ENCODE data around the gene RCAN1. TPM values are rescaled to one million over a fixed set of nuclear protein-coding genes. Genes with fewer than 3 reads are reported as not detected.
"Not testable (repeated sequence)": the region's sequence is repeated elsewhere in the genome, so short reads cannot be mapped to it uniquely, and the experiment has no call there.

RCAN1 gene
- total and polyA plus RNA-seq, 2 of the 4 experiments (the other 2 are of a cell fraction), result 53.5 to 175 TPM

- Histone ChIP-seq H3K27me3 (ENCODE audit: control insufficient read depth, insufficient read depth, low read length) (no peaks in the 10 kb centered on the region), H3K4me3 (ENCODE audit: insufficient read depth, low read depth, low read length) (no peak overlapping the region), H3K9me3 (ENCODE audit: control insufficient read depth, insufficient read depth, low read length) (no peaks in the 10 kb centered on the region), H4K8ac (ENCODE audit: low read depth in 2 of 2, low read length in 2 of 2) (no peak overlapping the region), H3K9me1 (ENCODE audit: insufficient read depth, low read length) (0 out of 2 replicates have a peak, but pooled peaks cover 5% of the 10 kb centered on the region), H3K18ac (ENCODE audit: low read depth, low read length) (no peak overlapping the region), H2BK5ac (ENCODE audit: low read depth, low read length, poor library complexity, severe bottlenecking) (no peak overlapping the region), H4K5ac (ENCODE audit: low read depth, low read length) (no peak overlapping the region), H2AK5ac (ENCODE audit: low read depth, low read length) (no peak overlapping the region), H3K56ac (ENCODE audit: extremely low read depth, insufficient read depth, low read length) (no peak overlapping the region), H3K4me1 (ENCODE audit: control insufficient read depth, insufficient read depth, low read length) (peaks cover 2% of the 10 kb centered on the region; the same call in 1 of the 2 replicates), H4K20me1 (ENCODE audit: insufficient read depth, low read length) (no peaks in the 10 kb centered on the region), H2AFZ (replicated peaks; ENCODE audit: low read length, poor library complexity) (no peak overlapping the region), H3K4ac (ENCODE audit: low read depth, low read length) (no peak overlapping the region), H3K9ac (ENCODE audit: low read depth, low read length) (no peak overlapping the region), H3K4me2 (ENCODE audit: low read depth, low read length) (no peak overlapping the region), H2BK15ac (ENCODE audit: low read depth, low read length) (no peak overlapping the region), H3K27ac (ENCODE audit: insufficient read depth, low read length) (no peak overlapping the region), H2BK20ac (ENCODE audit: low read depth, low read length) (no peak overlapping the region), H3K79me1 (ENCODE audit: low read depth in 1 of 2, low read length in 2 of 2) (peaks cover 12 to 27% of the 10 kb centered on the region in 2 experiments; a peak in 3 of 4 replicates), H2AK9ac (replicated peaks; ENCODE audit: low read depth, low read length, poor library complexity) (no peak overlapping the region), H3K36me3 (ENCODE audit: control insufficient read depth, insufficient read depth, low read length) (no peaks in the 10 kb centered on the region), H3K23ac (ENCODE audit: low read depth, low read length) (no peak overlapping the region), H4K91ac (ENCODE audit: insufficient read depth, low read depth, low read length) (no peak overlapping the region), H2BK120ac (ENCODE audit: low read depth, low read length) (no peak overlapping the region), H3K14ac (replicated peaks; ENCODE audit: low read depth, low read length) (no peak overlapping the region)
- ATAC-seq (ENCODE audit: low read depth) (no peak), DNase-seq (no peak)
- dilution Hi-C loops (cut with HindIII; ENCODE audit: low sequenced_read_pairs, unreplicated experiment) (no loop called here), intact Hi-C loops (cut with micrococcal nuclease) (no loop called here), in situ Hi-C loops (cut with MboI; ENCODE audit: low sequenced_read_pairs) (loop anchor here (25.0 kb wide), 1 partner anchor 697 kb away; the partner anchor contains the start of gene ATP5PO)
- WGBS, 2 experiments (ENCODE audit: extremely low coverage in 2 of 2, insufficient read length in 1 of 2), result no CpG with 5 or more reads among the region's 4 CpGs
- POLR2A ChIA-PET (ENCODE audit: unreplicated experiment), result no interaction called here
- CTCF ChIA-PET, result interaction anchor here (0.8 kb wide), 1 partner anchor 21 kb away, joined by 3 read pairs; no protein-coding TSS in a partner anchor
- no peak for TF ChIP-seq POLR2A (IDR thresholded peaks at IDR 0.05; ENCODE audit: low read depth, low read length)
- no peak for TF ChIP-seq USF2 (IDR thresholded peaks at IDR 0.05; ENCODE audit: low read depth, low read length)
- no peak for TF ChIP-seq NFE2L2 (IDR thresholded peaks at IDR 0.05; ENCODE audit: low read depth, low read length)
- TF ChIP-seq MAZ (IDR thresholded peaks at IDR 0.05; ENCODE audit: borderline replicate concordance, low read depth, low read length), result no peak
- TF ChIP-seq CHD1 (IDR thresholded peaks at IDR 0.05; ENCODE audit: low read depth, low read length), result no peak
- no peak for TF ChIP-seq RCOR1 (IDR thresholded peaks at IDR 0.05; ENCODE audit: insufficient replicate concordance, low read length)
- TF ChIP-seq MAFK (IDR thresholded peaks at IDR 0.05; ENCODE audit: low read depth, low read length), result no peak
- BruUV-seq (replicated peaks), result no TSS peak
Measured at GRCh38 chr21:34609244-34609932, 5.5 kb downstream of the RCAN1 start.

- BruUV-seq (replicated peaks); H3K14ac ChIP-seq (replicated peaks; ENCODE audit: low read depth, low read length); H3K4me1 ChIP-seq (ENCODE audit: control insufficient read depth, insufficient read depth, low read length); H2AFZ ChIP-seq (replicated peaks; ENCODE audit: low read length, poor library complexity); H3K4me2 ChIP-seq (ENCODE audit: low read depth, low read length); dilution Hi-C loops (cut with HindIII; ENCODE audit: low sequenced_read_pairs, unreplicated experiment); H3K18ac ChIP-seq (ENCODE audit: low read depth, low read length); H2AK9ac ChIP-seq (replicated peaks; ENCODE audit: low read depth, low read length, poor library complexity); H2BK15ac ChIP-seq (ENCODE audit: low read depth, low read length); H3K36me3 ChIP-seq (ENCODE audit: control insufficient read depth, insufficient read depth, low read length); H4K8ac ChIP-seq (ENCODE audit: low read depth in 2 of 2, low read length in 2 of 2); H3K56ac ChIP-seq (ENCODE audit: extremely low read depth, insufficient read depth, low read length); H2BK5ac ChIP-seq (ENCODE audit: low read depth, low read length, poor library complexity, severe bottlenecking); H3K9me1 ChIP-seq (ENCODE audit: insufficient read depth, low read length); H3K27me3 ChIP-seq (ENCODE audit: control insufficient read depth, insufficient read depth, low read length); H3K4me3 ChIP-seq (ENCODE audit: insufficient read depth, low read depth, low read length); intact Hi-C loops (cut with micrococcal nuclease); H3K4ac ChIP-seq (ENCODE audit: low read depth, low read length); H3K27ac ChIP-seq (ENCODE audit: insufficient read depth, low read length); CTCF ChIA-PET; H4K20me1 ChIP-seq (ENCODE audit: insufficient read depth, low read length); H2BK20ac ChIP-seq (ENCODE audit: low read depth, low read length); DNase-seq; H3K79me1 ChIP-seq (ENCODE audit: low read depth in 1 of 2, low read length in 2 of 2); H3K23ac ChIP-seq (ENCODE audit: low read depth, low read length); H3K9me3 ChIP-seq (ENCODE audit: control insufficient read depth, insufficient read depth, low read length); H4K91ac ChIP-seq (ENCODE audit: insufficient read depth, low read depth, low read length); H2AK5ac ChIP-seq (ENCODE audit: low read depth, low read length); POLR2A ChIA-PET (ENCODE audit: unreplicated experiment); H4K5ac ChIP-seq (ENCODE audit: low read depth, low read length); H2BK120ac ChIP-seq (ENCODE audit: low read depth, low read length); H3K9ac ChIP-seq (ENCODE audit: low read depth, low read length); ATAC-seq (ENCODE audit: low read depth): not testable (repeated sequence)
- WGBS, 2 experiments (ENCODE audit: extremely low coverage in 2 of 2, insufficient read length in 1 of 2), result no CpG with 5 or more reads among the region's 5 CpGs
- in situ Hi-C loops (cut with MboI; ENCODE audit: low sequenced_read_pairs), result loop anchor here (25.0 kb wide), 1 partner anchor 695 kb away; the partner anchor contains the start of gene ATP5PO
Measured at GRCh38 chr21:34607376-34607775, 7.5 kb downstream of the RCAN1 start.

All from IMR-90 (cell line).